HG02973 (cell line): ENCODE measurements around the gene LARP1.
"Not testable (repeated sequence)": the region's sequence is repeated elsewhere in the genome, so short reads cannot be mapped to it uniquely, and the experiment has no call there.

Experiments used
- ATAC-seq: cut with Tn5 transposase; IDR thresholded peaks from one replicate; pipeline ENCODE4 v1.9.1; 2021; ENCODE audit warnings: moderate library complexity; ENCODE audit not compliant: unreplicated experiment

LARP1 gene

DNA sequence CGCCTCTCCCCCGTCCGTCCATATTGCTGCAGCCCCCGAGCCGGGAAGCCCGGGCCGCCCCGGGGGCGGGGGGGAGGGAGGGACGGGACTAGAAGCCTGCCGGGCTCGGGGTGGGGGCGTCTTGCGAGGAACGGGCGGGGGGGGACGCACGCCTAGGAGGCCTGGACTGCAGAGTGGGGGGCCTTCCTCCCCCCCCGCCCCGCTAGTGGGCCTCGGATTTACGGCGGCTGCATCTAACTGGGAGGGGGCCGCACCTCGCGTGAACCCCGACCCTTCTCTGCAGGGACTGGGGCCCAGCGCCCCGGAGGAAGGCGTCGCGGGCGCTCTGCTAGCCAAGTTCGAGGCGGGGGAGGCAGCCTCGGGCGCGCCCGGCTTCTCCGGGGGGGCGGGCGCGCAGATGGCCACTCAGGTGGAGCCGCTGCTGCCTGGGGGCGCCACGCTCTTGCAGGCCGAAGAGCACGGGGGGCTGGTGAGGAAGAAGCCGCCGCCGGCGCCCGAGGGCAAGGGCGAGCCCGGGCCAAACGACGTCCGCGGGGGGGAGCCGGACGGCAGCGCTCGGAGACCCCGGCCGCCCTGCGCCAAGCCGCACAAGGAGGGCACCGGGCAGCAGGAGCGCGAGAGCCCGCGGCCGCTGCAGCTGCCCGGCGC lies at the start of gene LARP1:
LARP1 (plus strand) TSS at position 17 of the 648 bp plus-strand sequence; CDS start at position 398, 381 bp downstream.
- ATAC-seq: peak; percentile 7

GRCh38 chr5:154706416-154706815 lies 48.8 kb upstream of the LARP1 start:
- no peak for ATAC-seq

DNA sequence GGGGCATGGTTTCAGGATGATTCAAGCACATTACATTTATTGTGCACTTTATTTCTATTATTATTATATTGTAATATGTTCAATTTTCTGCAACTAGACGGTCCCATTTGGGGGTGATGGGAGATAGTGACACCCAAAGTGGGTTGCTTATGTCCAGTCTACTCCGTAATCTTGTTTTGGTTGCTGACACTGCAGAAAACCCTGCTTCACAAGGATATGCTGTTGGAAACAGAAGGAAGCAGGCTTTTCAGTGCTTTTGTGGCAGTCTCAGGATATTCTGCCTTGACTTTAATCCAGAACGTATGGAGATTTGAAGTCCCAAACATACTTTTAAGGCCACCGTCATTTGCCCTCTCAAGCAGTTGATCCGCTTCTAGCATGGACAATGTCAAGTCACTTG lies 47.5 kb upstream of the LARP1 start:
- ATAC-seq: no peak

GRCh38 chr5:154708207-154708606 lies 47.0 kb upstream of the LARP1 start:
- ATAC-seq: no peak

GRCh38 chr5:154708846-154709245 lies 46.3 kb upstream of the LARP1 start:
- no peak for ATAC-seq

GRCh38 chr5:154709368-154710305 lies 45.5 kb upstream of the LARP1 start:
- no peak for ATAC-seq

- ATAC-seq: no peak
These were observed 42.4 kb upstream of the LARP1 start for GRCh38 chr5:154712518-154713437.

GRCh38 chr5:154713615-154714125 lies 41.5 kb upstream of the LARP1 start:
- no peak for ATAC-seq

GRCh38 chr5:154714266-154714986 lies 40.8 kb upstream of the LARP1 start:
- ATAC-seq: peak; percentile 84

GRCh38 chr5:154721481-154722058 lies 33.6 kb upstream of the LARP1 start:
- no peak for ATAC-seq

DNA sequence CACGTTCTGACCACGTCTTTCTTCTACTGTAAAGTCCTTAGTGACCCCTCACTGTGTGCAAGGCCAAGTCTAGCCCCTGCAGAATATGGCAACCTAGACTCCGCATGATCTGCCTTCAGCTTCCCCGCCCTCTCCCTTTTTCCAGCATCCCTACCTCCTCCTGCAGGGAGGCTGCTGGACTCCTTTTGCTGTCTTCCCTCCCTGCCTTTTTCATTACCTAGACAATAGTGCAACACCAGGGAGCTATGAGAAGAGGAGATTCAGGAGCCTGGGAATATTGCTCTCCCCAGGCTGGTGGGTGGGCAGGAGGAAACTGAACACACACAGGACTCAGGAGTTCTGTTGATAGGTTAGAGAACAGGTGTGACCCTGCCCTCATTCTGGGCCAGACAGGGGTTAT lies 33.1 kb upstream of the LARP1 start:
- no peak for ATAC-seq

GRCh38 chr5:154722936-154723335 lies 32.2 kb upstream of the LARP1 start:
- ATAC-seq: no peak

- no peak for ATAC-seq
These were observed 31.3 kb upstream of the LARP1 start for GRCh38 chr5:154723740-154724505.

GRCh38 chr5:154727361-154727760 lies 27.8 kb upstream of the LARP1 start:
- no peak for ATAC-seq

- ATAC-seq: no peak
These were observed 26.1 kb upstream of the LARP1 start for GRCh38 chr5:154728939-154729588.

DNA sequence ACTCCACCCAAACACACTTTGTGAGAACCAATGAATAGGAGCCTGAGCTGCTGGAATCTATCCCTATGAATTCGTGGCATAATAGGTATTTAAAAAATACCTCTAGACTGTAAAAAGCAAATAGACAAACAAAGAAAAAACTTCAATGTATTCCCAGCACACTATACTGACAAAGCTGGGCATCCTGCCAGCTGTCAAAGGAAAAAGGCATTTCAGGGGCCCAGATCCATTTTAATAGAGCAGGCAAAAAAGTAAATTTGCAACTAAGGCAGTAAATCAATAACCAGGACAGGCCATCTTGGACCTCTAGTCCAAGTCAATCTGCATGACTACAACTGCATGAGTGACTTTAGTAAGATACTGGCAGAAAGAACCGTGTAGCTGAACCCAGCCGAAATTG lies 25.6 kb upstream of the LARP1 start:
- no peak for ATAC-seq

DNA sequence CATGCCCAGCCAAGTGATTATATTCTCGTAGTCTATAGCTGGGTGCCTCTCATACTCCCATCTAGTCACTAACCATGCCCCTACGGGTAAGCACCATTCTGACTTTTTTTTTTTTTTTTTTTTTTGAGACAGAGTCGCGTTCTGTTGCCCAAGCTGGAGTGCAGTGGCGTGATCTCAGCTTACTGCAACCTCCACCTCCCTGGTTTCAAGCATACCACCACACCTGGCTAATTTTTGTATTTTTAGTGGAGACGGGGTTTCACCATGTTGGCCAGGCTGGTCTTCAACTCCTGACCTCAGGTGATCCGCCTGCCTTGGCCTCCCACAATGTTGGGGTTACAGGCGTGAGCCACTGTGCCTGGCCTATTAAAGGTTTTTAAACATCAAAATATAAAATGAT lies 24.4 kb upstream of the LARP1 start:
- not testable (repeated sequence) for ATAC-seq

- no peak for ATAC-seq
These were observed 23.0 kb upstream of the LARP1 start for GRCh38 chr5:154732212-154732611.
